ENCODE data around the gene KCTD19.

The KCTD19 gene

GRCh38 chr16:67244387-67245185 is 82.0 kb downstream of the KCTD19 start:
- peak; percentile 41 to 77 for DNase-seq (ENCODE audit: low read depth in 1 of 2, low spot score in 1 of 2)

- no peak for DNase-seq (ENCODE audit: low read depth in 1 of 2, low spot score in 1 of 2)
Measured at GRCh38 chr16:67243481-67243880, 83.1 kb downstream of the KCTD19 start.

GRCh38 chr16:67242138-67242730 is 84.3 kb downstream of the KCTD19 start:
- no peak for DNase-seq (ENCODE audit: low read depth in 1 of 2, low spot score in 1 of 2)

- DNase-seq (ENCODE audit: low read depth in 1 of 2, low spot score in 1 of 2): no peak
Measured at GRCh38 chr16:67241008-67241900, 85.3 kb downstream of the KCTD19 start.

GRCh38 chr16:67240506-67240905 is 86.0 kb downstream of the KCTD19 start:
- DNase-seq (ENCODE audit: low read depth in 1 of 2, low spot score in 1 of 2): no peak

Measured in activated CD4-positive, alpha-beta T cell treated with anti-CD3 and anti-CD28 coated beads, Interleukin-2, amount 50 U/mL, for 24 hours (primary cell).